NCI-H526 treated with DMSO at 0.1 percent for 48 hours (cell line): ENCODE measurements around the gene ATXN10.

ENCODE experiments used
- DNase-seq: peaks from one replicate; lab custom pipeline; 2025; lab: John Stamatoyannopoulos, UW

Gene ATXN10

DNA sequence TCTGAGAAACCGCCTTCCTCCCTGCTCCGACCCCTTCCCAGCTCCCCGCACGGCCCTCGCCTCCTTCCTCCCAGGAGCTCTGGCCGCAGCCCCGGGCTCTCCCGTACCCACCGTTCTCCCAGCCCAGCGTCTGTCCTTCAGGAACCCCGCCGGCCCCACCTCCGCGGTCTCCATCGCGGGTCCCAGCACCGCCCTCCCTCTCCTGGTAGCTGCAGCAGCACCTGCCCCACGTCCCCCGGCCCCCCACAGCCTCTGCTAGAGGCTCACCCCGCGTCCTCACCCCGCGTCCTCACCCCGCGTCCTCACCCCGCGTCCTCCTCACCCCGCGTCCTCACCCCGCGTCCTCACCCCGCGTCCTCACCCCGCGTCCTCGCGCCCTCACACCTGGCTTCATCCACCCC, 219.4 kb downstream of the ATXN10 start:
- DNase-seq: no peak

DNA sequence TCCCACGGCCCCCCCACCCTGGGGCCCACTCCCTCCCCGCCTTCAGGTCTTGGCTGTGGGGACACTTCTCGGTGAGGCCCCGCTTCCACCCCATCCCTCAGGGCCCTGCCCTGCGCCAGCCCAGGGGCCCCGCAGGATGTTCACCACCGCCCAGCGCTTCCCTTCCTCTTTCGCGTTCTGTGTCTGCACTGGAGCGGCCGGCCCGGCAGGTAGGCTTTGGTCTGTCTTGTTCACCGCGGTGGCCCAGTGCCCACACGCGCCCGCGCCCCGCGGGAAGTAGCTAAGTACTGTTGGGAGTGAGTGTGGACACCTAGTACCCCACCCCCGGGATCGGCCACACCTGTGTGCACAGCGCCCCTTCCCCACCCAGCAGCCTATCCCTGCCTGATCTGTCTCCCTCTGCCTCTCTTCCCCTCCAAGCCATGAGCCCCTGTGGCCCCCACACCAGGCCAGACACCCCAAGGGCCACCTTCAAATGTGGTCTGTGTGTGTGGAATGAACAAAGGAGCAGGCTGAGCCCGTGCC, 219.9 kb downstream of the ATXN10 start:
- DNase-seq: no peak

DNA sequence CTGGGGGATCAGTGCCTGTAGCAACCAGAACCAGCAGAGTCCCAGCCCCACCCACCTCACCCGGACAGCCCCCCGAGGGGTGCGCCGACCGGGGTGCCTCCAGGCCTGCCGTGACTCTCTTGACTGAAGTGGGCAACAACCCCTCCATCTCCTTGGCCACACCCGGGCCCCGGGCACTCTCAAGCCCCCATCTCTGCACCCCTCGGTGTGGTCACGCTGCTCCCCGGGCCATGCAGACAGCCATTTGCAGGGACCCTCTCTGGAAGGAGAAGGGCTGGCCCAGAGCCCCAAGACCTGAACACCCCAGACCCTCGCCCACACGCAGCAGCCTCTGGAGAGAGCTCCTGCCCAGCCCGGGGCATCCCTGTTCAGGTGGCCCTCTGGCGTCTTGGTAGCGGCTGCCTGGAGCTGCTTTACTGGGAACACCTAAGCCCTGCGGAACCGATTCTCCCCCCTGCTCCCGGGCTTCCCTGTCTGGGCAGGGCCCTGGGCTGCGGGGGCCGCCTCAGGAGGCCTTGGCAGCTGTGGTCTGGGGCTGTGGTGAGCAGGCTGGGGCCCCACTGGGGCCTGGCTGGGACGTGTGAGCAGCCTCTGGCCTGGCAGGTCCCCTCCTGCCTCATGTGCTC, 220.5 kb downstream of the ATXN10 start:
- no peak for DNase-seq

DNA sequence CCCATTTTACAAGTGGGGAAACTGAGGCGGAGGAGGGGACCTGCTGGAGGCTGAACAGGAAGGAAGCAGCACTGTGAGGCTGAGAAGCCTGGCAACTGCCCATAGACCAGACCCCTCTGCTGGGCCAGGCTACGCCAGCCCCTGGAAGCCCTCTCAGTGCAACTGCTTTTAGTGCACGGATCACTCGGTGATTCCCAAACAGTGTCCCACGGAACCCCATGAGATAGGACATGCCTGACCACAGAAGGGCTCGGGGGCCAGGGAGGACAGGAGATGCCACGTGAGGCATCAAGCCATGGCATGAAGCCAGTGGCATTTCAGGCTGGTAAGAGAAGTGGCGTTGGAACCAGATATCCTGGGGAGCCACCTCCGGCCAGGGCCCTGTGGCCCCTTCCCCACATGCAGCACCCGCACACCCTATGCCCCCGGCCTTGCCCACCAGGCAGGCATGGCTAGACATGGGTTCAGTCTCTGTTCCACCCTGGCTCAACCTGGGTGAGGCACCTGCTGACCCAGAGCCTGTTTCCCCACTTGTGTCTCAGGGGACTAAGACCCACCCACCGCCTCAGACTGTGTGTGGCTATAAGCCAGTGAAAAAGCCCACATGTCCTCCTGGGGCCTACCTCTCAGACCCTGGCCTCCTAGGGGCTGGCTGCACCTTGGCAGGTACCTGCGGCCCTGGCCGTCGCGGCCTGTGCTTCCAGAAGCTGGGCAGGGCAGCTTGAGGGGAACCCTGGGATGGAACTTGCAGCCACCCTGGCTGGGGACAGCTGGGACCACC, 221.2 kb downstream of the ATXN10 start:
- no peak for DNase-seq

DNA sequence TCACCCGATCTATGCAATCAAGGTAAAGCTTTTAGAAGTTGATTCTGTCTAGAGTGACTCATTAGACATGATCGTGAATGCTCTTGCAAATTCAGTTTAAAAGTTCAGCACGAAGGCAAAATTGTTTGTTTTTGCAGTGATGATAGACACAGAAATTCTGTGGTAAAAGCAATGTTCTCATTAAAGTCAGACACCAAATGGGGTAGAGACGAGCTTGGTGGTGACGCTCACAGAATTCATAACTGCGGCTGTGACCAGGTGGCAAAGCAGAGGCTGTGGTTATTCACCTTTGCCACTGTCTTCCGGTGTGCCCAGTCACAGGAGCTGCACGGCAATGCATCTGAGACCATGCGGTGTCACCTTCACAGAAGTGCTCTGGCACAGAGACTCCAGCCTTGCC, 221.9 kb downstream of the ATXN10 start:
- no peak for DNase-seq
